Caco-2 (cell line): ENCODE measurements around the gene SRRD. TPM values are rescaled to one million over a fixed set of nuclear protein-coding genes. Genes with fewer than 3 reads are reported as not detected.
A peak's percentile ranks its signal among the peaks of the same experiment; 100 is the strongest.

Experiments used
- BruUV-seq: library from RNA; stranded (reverse); fragments of 400-500 nt; replicated peaks from 2 replicates; lab custom pipeline; 2021; lab: Mats Ljungman, UMichigan
- CTCF ChIA-PET: fragments of 300-600 bp; sonication (Branson Sonifier 250); formaldehyde crosslinking; loops from one replicate; lab custom pipeline; 2022; ENCODE audit warnings: antibody characterized with exemption; lab: Charles Lee
- POLR2A ChIA-PET: fragments of 300-600 bp; sonication (Branson Sonifier 250); formaldehyde crosslinking; loops from one replicate; lab custom pipeline; 2022; ENCODE audit warnings: antibody characterized with exemption; lab: Charles Lee
- DNase-seq, 2 experiments: peaks; one replicate each; pipeline versions ENCODE4 v3.0.0 to v3.0.0-alpha.2; 2020 to 2022
- H3K27me3 ChIP-seq: replicated peaks from 2 replicates; pipeline ENCODE4 v1.6.0; 2011; ENCODE audit warnings: low read length; ENCODE audit not compliant: control insufficient read depth, insufficient read depth
- H3K36me3 ChIP-seq: 2 replicates; pipeline ENCODE4 v1.5.1; 2011; ENCODE audit warnings: low read length; ENCODE audit not compliant: control insufficient read depth, insufficient read depth
- H3K4me1 ChIP-seq: fragments of 250-450 bp; sonication (Bioruptor Pico); 2 replicates; pipeline ENCODE4 v1.5.1; 2020; ENCODE audit warnings: mild to moderate bottlenecking
- H3K4me3 ChIP-seq: 2 replicates; pipeline ENCODE4 v1.5.1; 2011; ENCODE audit warnings: low read depth, mild to moderate bottlenecking, control low read depth, low read length
- H3K9me3 ChIP-seq: fragments of 250-450 bp; sonication (Bioruptor Pico); 2 replicates; pipeline ENCODE4 v1.5.1; 2020; ENCODE audit warnings: mild to moderate bottlenecking, moderate library complexity
- H3K27ac Mint-ChIP-seq: one replicate; pipeline ENCODE4 v1.8.0; 2022; ENCODE audit warnings: mixed read lengths; ENCODE audit not compliant: unreplicated experiment
- H3K27me3 Mint-ChIP-seq: one replicate; pipeline ENCODE4 v1.8.0; 2022; ENCODE audit warnings: mixed read lengths; ENCODE audit not compliant: insufficient read depth, unreplicated experiment
- H3K36me3 Mint-ChIP-seq: one replicate; pipeline ENCODE4 v1.8.0; 2022; ENCODE audit warnings: mild to moderate bottlenecking, mixed read lengths; ENCODE audit not compliant: insufficient read depth, unreplicated experiment
- H3K4me1 Mint-ChIP-seq: one replicate; pipeline ENCODE4 v1.8.0; 2022; ENCODE audit warnings: low read depth, mixed read lengths; ENCODE audit not compliant: unreplicated experiment
- H3K4me3 Mint-ChIP-seq: one replicate; pipeline ENCODE4 v1.8.0; 2022; ENCODE audit warnings: mild to moderate bottlenecking, moderate library complexity, mixed read lengths; ENCODE audit not compliant: unreplicated experiment
- H3K9me3 Mint-ChIP-seq: one replicate; pipeline ENCODE4 v1.8.0; 2022; ENCODE audit warnings: mixed read lengths; ENCODE audit not compliant: unreplicated experiment
- intact Hi-C: fragments of 100-400 bp; cut with micrococcal nuclease; formaldehyde crosslinking; loops from one replicate; pipeline ENCODE4 v1.10.0; 2022; ENCODE audit not compliant: unreplicated experiment
- total RNA-seq: library from RNA; stranded (reverse); gene quantifications from 2 replicates; pipeline ENCODE4 v1.2.3, GENCODE V29; 2022
- TF ChIP-seq, protein P1 (sequence below), 2 experiments: fragments of 200-600 bp in 1 of 2; IDR thresholded peaks; 1 replicate in 1 of 2; 2 replicates in 1 of 2; pipeline versions ENCODE4 v1.5.1 to v1.8.0; 2011 to 2022; ENCODE audit warnings: antibody characterized with exemption in 1 of 2, control low read depth in 1 of 2, inconsistent platforms in 1 of 2, low read depth in 1 of 2, low read length in 1 of 2, mild to moderate bottlenecking in 1 of 2, moderate library complexity in 1 of 2; ENCODE audit not compliant: insufficient read depth in 1 of 2, severe bottlenecking in 1 of 2, unreplicated experiment in 1 of 2

SRRD gene
- total RNA-seq, 1 experiment from 2014 or later = 21.8 TPM

DNA sequence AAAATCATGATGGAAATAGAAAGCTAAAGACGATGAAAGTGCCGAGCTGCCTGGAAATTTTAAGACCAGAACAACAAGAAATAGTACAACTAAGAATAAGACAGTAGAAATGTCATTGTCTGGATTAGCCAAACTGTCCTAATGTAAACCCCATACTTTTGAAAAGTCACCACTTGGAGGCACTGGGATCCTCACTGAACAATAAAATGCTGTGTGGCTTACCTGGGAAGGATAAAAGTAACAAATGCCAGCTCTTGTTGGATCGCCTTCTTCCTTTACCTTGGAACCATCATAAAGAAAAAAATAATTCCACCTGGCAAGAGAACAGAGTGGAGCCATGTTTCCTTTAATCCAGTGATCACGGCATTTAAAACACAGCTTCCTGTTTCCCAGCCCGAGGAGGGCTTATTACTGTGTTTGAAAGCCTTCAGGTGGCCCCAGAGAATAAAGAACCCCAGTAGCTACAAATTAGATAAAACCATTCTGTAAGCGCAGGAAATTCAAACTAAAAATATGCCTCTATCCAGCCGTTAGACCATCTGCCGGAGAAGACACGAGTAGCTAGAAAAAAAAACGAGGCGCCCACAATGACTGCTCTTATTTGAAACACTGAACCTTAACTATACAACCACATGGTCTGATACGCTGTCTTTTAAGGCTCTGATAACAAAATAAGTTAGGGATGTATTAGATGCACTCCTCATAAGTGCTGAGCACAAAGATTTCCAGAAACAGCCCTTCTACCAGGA lies 4.5 kb upstream of the SRRD start:
- Mint-ChIP-seq H3K36me3 (peaks cover 36% of the 10 kb centered on the region), H3K27ac (peak overlapping the region; percentile 75), H3K27me3 (no peaks in the 10 kb centered on the region), H3K9me3 (no peaks in the 10 kb centered on the region), H3K4me1 (peaks cover 30% of the 10 kb centered on the region), H3K4me3 (peak overlapping the region; percentile 60)
- Histone ChIP-seq H3K9me3 (no peaks in the 10 kb centered on the region), H3K36me3 (peaks cover 2% of the 10 kb centered on the region), H3K4me3 (no peak overlapping the region), H3K4me1 (peaks cover 12% of the 10 kb centered on the region; the same call in 1 of the 2 replicates), H3K27me3 (no peaks in the 10 kb centered on the region)
- TF ChIP-seq, protein P1, sequence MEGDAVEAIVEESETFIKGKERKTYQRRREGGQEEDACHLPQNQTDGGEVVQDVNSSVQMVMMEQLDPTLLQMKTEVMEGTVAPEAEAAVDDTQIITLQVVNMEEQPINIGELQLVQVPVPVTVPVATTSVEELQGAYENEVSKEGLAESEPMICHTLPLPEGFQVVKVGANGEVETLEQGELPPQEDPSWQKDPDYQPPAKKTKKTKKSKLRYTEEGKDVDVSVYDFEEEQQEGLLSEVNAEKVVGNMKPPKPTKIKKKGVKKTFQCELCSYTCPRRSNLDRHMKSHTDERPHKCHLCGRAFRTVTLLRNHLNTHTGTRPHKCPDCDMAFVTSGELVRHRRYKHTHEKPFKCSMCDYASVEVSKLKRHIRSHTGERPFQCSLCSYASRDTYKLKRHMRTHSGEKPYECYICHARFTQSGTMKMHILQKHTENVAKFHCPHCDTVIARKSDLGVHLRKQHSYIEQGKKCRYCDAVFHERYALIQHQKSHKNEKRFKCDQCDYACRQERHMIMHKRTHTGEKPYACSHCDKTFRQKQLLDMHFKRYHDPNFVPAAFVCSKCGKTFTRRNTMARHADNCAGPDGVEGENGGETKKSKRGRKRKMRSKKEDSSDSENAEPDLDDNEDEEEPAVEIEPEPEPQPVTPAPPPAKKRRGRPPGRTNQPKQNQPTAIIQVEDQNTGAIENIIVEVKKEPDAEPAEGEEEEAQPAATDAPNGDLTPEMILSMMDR (IDR thresholded peaks at IDR 0.05; ENCODE audit: insufficient read depth in 1 of 2, low read depth in 1 of 2, low read length in 1 of 2, severe bottlenecking in 1 of 2, unreplicated experiment in 1 of 2) = no peak
- ChIA-PET CTCF (interaction anchor here (0.6 to 0.7 kb wide), 2 partner anchors 94 to 101 kb away, joined by 3 read pairs; no protein-coding TSS in a partner anchor), POLR2A (no interaction called here)
- intact Hi-C loops = no loop called here
- no peak for DNase-seq
- BruUV-seq = no TSS peak

DNA sequence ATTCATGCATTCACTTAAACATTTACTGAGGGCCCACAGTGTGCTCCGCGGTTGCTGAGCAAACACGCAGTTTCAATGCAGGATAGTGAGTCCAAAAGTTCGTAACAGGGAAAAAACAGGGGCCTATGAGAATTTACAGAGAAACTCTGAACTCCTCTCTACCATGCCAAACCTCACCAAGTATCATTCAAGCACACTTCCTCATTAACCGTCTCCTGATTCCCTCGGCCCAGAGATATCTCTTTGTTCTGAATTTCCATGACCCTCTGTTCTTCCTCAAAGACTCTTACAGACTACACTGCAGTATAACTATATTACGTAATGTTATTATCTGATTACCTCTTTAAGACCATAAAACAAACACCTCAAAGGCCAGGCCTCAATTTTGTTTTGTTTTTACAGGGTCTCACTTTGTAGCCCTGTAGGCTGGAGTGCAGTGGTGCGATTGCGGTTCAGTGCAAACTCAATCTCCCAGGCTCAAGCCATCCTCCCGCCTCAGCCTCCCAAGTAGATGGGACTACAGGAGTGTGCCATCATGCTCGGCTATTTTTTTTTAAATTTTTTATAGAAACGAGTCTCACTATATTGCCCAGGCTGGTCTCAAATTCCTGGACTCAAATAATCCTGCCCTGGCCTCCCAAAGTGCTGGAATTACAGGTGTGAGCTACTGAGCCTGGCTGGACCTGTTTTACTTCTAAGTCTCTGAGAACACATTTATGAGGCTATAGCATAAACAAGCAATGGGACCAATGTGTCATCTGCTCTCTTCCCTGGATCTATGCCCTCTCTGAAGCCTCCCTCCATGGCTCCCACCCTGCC lies 3.7 kb upstream of the SRRD start:
- Mint-ChIP-seq H3K27me3 (no peaks in the 10 kb centered on the region), H3K4me3 (peak overlapping the region; percentile 60), H3K4me1 (peaks cover 30% of the 10 kb centered on the region), H3K9me3 (no peaks in the 10 kb centered on the region), H3K27ac (peak overlapping the region; percentile 75), H3K36me3 (peaks cover 39% of the 10 kb centered on the region)
- DNase-seq = no peak
- no TSS peak for BruUV-seq
- Histone ChIP-seq H3K4me1 (peaks cover 12% of the 10 kb centered on the region; the same call in 1 of the 2 replicates), H3K27me3 (no peaks in the 10 kb centered on the region), H3K36me3 (peaks cover 2% of the 10 kb centered on the region), H3K9me3 (no peaks in the 10 kb centered on the region), H3K4me3 (no peak overlapping the region)
- TF ChIP-seq, protein P1 (IDR thresholded peaks at IDR 0.05; ENCODE audit: insufficient read depth in 1 of 2, low read depth in 1 of 2, low read length in 1 of 2, severe bottlenecking in 1 of 2, unreplicated experiment in 1 of 2) = no peak
- intact Hi-C loops = no loop called here
- ChIA-PET CTCF (interaction anchor here (0.7 to 1.0 kb wide), 2 partner anchors 95 to 116 kb away, joined by 3 read pairs; no protein-coding TSS in a partner anchor), POLR2A (no interaction called here)

DNA sequence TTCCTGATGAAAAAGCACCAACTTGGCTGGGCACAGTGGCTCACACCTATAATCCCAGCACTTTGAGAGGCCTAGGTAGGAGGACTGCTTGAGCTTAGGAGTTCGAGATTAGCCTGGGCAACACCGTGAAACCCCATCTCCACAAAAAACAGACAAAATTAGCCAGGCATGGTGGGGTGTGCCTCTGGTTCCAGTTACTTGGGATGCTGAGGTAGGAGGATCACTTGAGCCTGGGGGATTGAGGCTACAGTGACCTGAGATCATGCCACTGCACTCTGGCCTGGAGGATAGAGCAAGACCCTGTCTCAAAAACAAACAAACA lies 3.1 kb upstream of the SRRD start:
- H3K27me3 Mint-ChIP-seq = no peaks in the 10 kb centered on the region
- peaks cover 2% of the 10 kb centered on the region for H3K36me3 ChIP-seq
- no peak overlapping the region for H3K27ac Mint-ChIP-seq
- H3K36me3 Mint-ChIP-seq = peaks cover 39% of the 10 kb centered on the region
- no peak for DNase-seq
- no peaks in the 10 kb centered on the region for H3K9me3 Mint-ChIP-seq
- CTCF ChIA-PET = interaction anchor here (1.0 kb wide), 1 partner anchor 116 kb away, joined by 3 read pairs; no protein-coding TSS in a partner anchor
- peaks cover 12% of the 10 kb centered on the region; the same call in 1 of the 2 replicates for H3K4me1 ChIP-seq
- intact Hi-C loops = no loop called here
- H3K27me3 ChIP-seq = no peaks in the 10 kb centered on the region
- no TSS peak for BruUV-seq
- no peak overlapping the region for H3K4me3 ChIP-seq
- POLR2A ChIA-PET = no interaction called here
- H3K4me1 Mint-ChIP-seq = peaks cover 30% of the 10 kb centered on the region
- TF ChIP-seq, protein P1 (IDR thresholded peaks at IDR 0.05; ENCODE audit: insufficient read depth in 1 of 2, low read depth in 1 of 2, low read length in 1 of 2, severe bottlenecking in 1 of 2, unreplicated experiment in 1 of 2) = no peak
- H3K4me3 Mint-ChIP-seq = no peak overlapping the region
- H3K9me3 ChIP-seq = no peaks in the 10 kb centered on the region
